Lung microvascular endothelial cell (primary cell): ENCODE data around the gene CERS2. TPM values are rescaled to one million over a fixed set of nuclear protein-coding genes. Genes with fewer than 3 reads are reported as not detected.

Experiments used
- total RNA-seq: library from RNA; depleted of rRNA; stranded (reverse); fragments of >200 nt; gene quantifications from 2 replicates; pipeline ENCODE4 v1.2.1, GENCODE V29; 2014

Gene CERS2
- total RNA-seq, 1 donor from 2014 or later = 97.4 TPM

Other genes with a start within 250 kb of the CERS2 start
- gene CTSS, start 209.1 kb downstream of the CERS2 start, total RNA-seq = 31.4 and 38.3 TPM in 2 replicates
- 0.60 and 0.65 TPM in 2 replicates for gene CTSK, start 166.6 kb downstream of the CERS2 start, total RNA-seq
- 12.9 and 19.0 TPM in 2 replicates for gene ARNT, start 98.2 kb downstream of the CERS2 start, total RNA-seq
- gene CTXND2, start 87.7 kb downstream of the CERS2 start, total RNA-seq = not detected in 2 replicates
- gene SETDB1, start 48.5 kb downstream of the CERS2 start, total RNA-seq = 21.1 and 28.6 TPM in 2 replicates
- gene ANXA9, start 7.5 kb upstream of the CERS2 start, total RNA-seq = not detected in 2 replicates
- 7.6 and 9.9 TPM in 2 replicates for gene MINDY1, start 32.1 kb upstream of the CERS2 start, total RNA-seq
- 3.5 and 5.6 TPM in 2 replicates for gene PRUNE1, start 33.6 kb upstream of the CERS2 start, total RNA-seq
- gene BNIPL, start 61.8 kb upstream of the CERS2 start, total RNA-seq = under 0.01 and 0.20 TPM in 2 replicates
- gene C1orf56, start 72.9 kb upstream of the CERS2 start, total RNA-seq = 0.79 and 0.87 TPM in 2 replicates
- 40.5 and 54.8 TPM in 2 replicates for gene CDC42SE1, start 84.8 kb upstream of the CERS2 start, total RNA-seq
- gene MLLT11, start 85.6 kb upstream of the CERS2 start, total RNA-seq = 1.4 and 2.8 TPM in 2 replicates
- gene GABPB2, start 95.9 kb upstream of the CERS2 start, total RNA-seq = 3.3 and 5.4 TPM in 2 replicates
- 4.8 and 12.7 TPM in 2 replicates for gene SEMA6C, start 171.8 kb upstream of the CERS2 start, total RNA-seq
- gene TNFAIP8L2, start 181.8 kb upstream of the CERS2 start, total RNA-seq = 0.20 TPM in 1 of 2 replicates, not detected in the other
- 2.0 and 5.0 TPM in 2 replicates for gene LYSMD1, start 191.1 kb upstream of the CERS2 start, total RNA-seq
- gene SCNM1, start 191.3 kb upstream of the CERS2 start, total RNA-seq = 16.3 and 26.8 TPM in 2 replicates
- not detected in 2 replicates for gene TMOD4, start 201.1 kb upstream of the CERS2 start, total RNA-seq
- 33.6 and 40.5 TPM in 2 replicates for gene VPS72, start 215.4 kb upstream of the CERS2 start, total RNA-seq
- 30.1 and 39.1 TPM in 2 replicates for gene PIP5K1A, start 223.7 kb upstream of the CERS2 start, total RNA-seq